DND-41 (cell line): ENCODE measurements around the gene SLITRK6.

Experiments used
- ATAC-seq: fragments of 200-7000 bp; cut with Tn5 transposase; 3 replicates; pipeline ENCODE4 v1.9.1; 2021; ENCODE audit warnings: low read depth; ENCODE audit not compliant: insufficient read depth
- DNase-seq: peaks from one replicate; pipeline ENCODE4 v3.0.0-alpha.2; 2020
- H2AFZ ChIP-seq: 2 replicates; pipeline ENCODE4 v1.6.0; 2012; ENCODE audit warnings: low read depth, low read length
- H3K27ac ChIP-seq: 2 replicates; pipeline ENCODE4 v1.5.1; 2012; ENCODE audit warnings: low read length, inconsistent platforms
- H3K27me3 ChIP-seq: fragments of 200-600 bp; sonication (generic); 2 replicates; pipeline ENCODE4 v1.6.0; 2012; ENCODE audit warnings: low read length, mild to moderate bottlenecking, inconsistent platforms; ENCODE audit not compliant: insufficient read depth, poor library complexity
- H3K36me3 ChIP-seq: 2 replicates; pipeline ENCODE4 v1.5.1; 2012; ENCODE audit warnings: low read length, inconsistent platforms; ENCODE audit not compliant: insufficient read depth
- H3K4me1 ChIP-seq: 2 replicates; pipeline ENCODE4 v1.5.1; 2012; ENCODE audit warnings: mild to moderate bottlenecking, low read length; ENCODE audit not compliant: insufficient read depth
- H3K4me2 ChIP-seq: 2 replicates; pipeline ENCODE4 v1.6.0; 2012; ENCODE audit warnings: mild to moderate bottlenecking, moderate library complexity, low read length, inconsistent platforms; ENCODE audit not compliant: insufficient read depth
- H3K4me3 ChIP-seq, 2 experiments: fragments of 200-600 bp in 1 of 2; shearing (Covaris generic) in 1 of 2; 2 replicates each; pipeline ENCODE4 v1.5.1; 2012 to 2016; ENCODE audit warnings: inconsistent platforms in 2 of 2, low read length in 2 of 2, mild to moderate bottlenecking in 2 of 2, low read depth in 1 of 2, moderate library complexity in 1 of 2
- H3K79me2 ChIP-seq: 2 replicates; pipeline ENCODE4 v1.6.0; 2012; ENCODE audit warnings: low read length, inconsistent platforms; ENCODE audit not compliant: insufficient read depth
- H3K9ac ChIP-seq: 2 replicates; pipeline ENCODE4 v1.6.0; 2012; ENCODE audit warnings: low read depth, mild to moderate bottlenecking, inconsistent platforms, low read length, moderate library complexity
- H3K9me3 ChIP-seq: 2 replicates; pipeline ENCODE4 v1.5.1; 2012; ENCODE audit warnings: low read length, moderate library complexity, mild to moderate bottlenecking, inconsistent platforms; ENCODE audit not compliant: insufficient read depth, severe bottlenecking
- H4K20me1 ChIP-seq: 2 replicates; pipeline ENCODE4 v1.6.0; 2012; ENCODE audit warnings: low read length; ENCODE audit not compliant: insufficient read depth
- CTCF ChIP-seq: IDR thresholded peaks from 2 replicates; pipeline ENCODE4 v1.5.1; 2012; ENCODE audit warnings: borderline replicate concordance, low read length, moderate library complexity, mild to moderate bottlenecking; ENCODE audit not compliant: poor library complexity, severe bottlenecking; ENCODE audit errors: extremely low read depth
- EZH2 ChIP-seq: IDR thresholded peaks from 3 replicates; pipeline ENCODE4 v1.6.1; 2012; ENCODE audit warnings: borderline replicate concordance, low read depth, mild to moderate bottlenecking, moderate library complexity, low read length, inconsistent platforms; ENCODE audit not compliant: severe bottlenecking

The SLITRK6 gene

GRCh38 chr13:85799097-85799582 is at the start of gene SLITRK6:
SLITRK6 (minus strand) TSS chr13:85799419; CDS start chr13:85796508, 2,911 bp downstream.
- H3K4me2 ChIP-seq: no peak within 1 kb of the TSS
- H3K4me1 ChIP-seq: no peaks in the 10 kb centered on the region
- no peak within 1 kb of the TSS for H3K9ac ChIP-seq
- H3K4me3 ChIP-seq: no peak within 1 kb of the TSS
- ATAC-seq: no peak
- no peaks in the 10 kb centered on the region for H3K79me2 ChIP-seq
- no peaks in the 10 kb centered on the region for H4K20me1 ChIP-seq
- H3K9me3 ChIP-seq: no peaks in the 10 kb centered on the region
- H3K27ac ChIP-seq: no peak within 1 kb of the TSS
- no peak for DNase-seq
- no peaks in the 10 kb centered on the region for H3K27me3 ChIP-seq
- no peaks in the 10 kb centered on the region for H3K36me3 ChIP-seq
- TF ChIP-seq CTCF: no peak
- no peak for TF ChIP-seq EZH2
- no peak within 1 kb of the TSS for H2AFZ ChIP-seq

- Histone ChIP-seq H3K27me3 (no peaks in the 10 kb centered on the region), H3K79me2 (no peaks in the 10 kb centered on the region), H3K27ac (no peak overlapping the region), H4K20me1 (no peaks in the 10 kb centered on the region), H3K9me3 (no peaks in the 10 kb centered on the region), H3K4me3 (no peak overlapping the region), H3K4me1 (no peaks in the 10 kb centered on the region), H2AFZ (no peak overlapping the region), H3K36me3 (no peaks in the 10 kb centered on the region), H3K9ac (no peak overlapping the region), H3K4me2 (no peak overlapping the region)
- no peak for TF ChIP-seq EZH2
- no peak for TF ChIP-seq CTCF
- DNase-seq (no peak), ATAC-seq (no peak)
Measured at GRCh38 chr13:85847012-85847411, 47.8 kb upstream of the SLITRK6 start.

GRCh38 chr13:85841427-85841826 is 42.2 kb upstream of the SLITRK6 start:
- no peaks in the 10 kb centered on the region for H3K27me3 ChIP-seq
- no peak for TF ChIP-seq CTCF
- no peak for TF ChIP-seq EZH2

GRCh38 chr13:85833921-85834320 is 34.7 kb upstream of the SLITRK6 start:
- Histone ChIP-seq H3K27ac (no peak overlapping the region), H4K20me1 (no peaks in the 10 kb centered on the region), H3K79me2 (no peaks in the 10 kb centered on the region), H3K9me3 (no peaks in the 10 kb centered on the region), H3K27me3 (no peaks in the 10 kb centered on the region), H3K4me3 (no peak overlapping the region), H3K4me1 (no peaks in the 10 kb centered on the region), H3K36me3 (no peaks in the 10 kb centered on the region), H3K4me2 (no peak overlapping the region), H2AFZ (no peak overlapping the region), H3K9ac (no peak overlapping the region)
- DNase-seq (no peak), ATAC-seq (peak; percentile 63; the same call in 1 of the 3 replicates)
- TF ChIP-seq EZH2 (no peak), CTCF (no peak)

More at GRCh38 chr13:85841427-85841826, 42.2 kb upstream of the SLITRK6 start:
- H2AFZ ChIP-seq: no peak overlapping the region
- H3K4me1 ChIP-seq: no peaks in the 10 kb centered on the region
- no peak overlapping the region for H3K4me3 ChIP-seq
- DNase-seq: no peak
- H3K36me3 ChIP-seq: no peaks in the 10 kb centered on the region
- no peak overlapping the region for H3K27ac ChIP-seq
- no peak for ATAC-seq
- no peaks in the 10 kb centered on the region for H3K79me2 ChIP-seq
- H4K20me1 ChIP-seq: no peaks in the 10 kb centered on the region
- H3K4me2 ChIP-seq: no peak overlapping the region
- no peaks in the 10 kb centered on the region for H3K9me3 ChIP-seq
- no peak overlapping the region for H3K9ac ChIP-seq
